NCI-H2196 (cell line): Measurements from ENCODE around the gene PRR5L.
A peak's percentile ranks its signal among the peaks of the same experiment; 100 is the strongest.

Source experiments
- DNase-seq: peaks from one replicate; lab custom pipeline; 2025; ENCODE audit not compliant: unreplicated experiment; lab: John Stamatoyannopoulos, UW

PRR5L gene

DNA sequence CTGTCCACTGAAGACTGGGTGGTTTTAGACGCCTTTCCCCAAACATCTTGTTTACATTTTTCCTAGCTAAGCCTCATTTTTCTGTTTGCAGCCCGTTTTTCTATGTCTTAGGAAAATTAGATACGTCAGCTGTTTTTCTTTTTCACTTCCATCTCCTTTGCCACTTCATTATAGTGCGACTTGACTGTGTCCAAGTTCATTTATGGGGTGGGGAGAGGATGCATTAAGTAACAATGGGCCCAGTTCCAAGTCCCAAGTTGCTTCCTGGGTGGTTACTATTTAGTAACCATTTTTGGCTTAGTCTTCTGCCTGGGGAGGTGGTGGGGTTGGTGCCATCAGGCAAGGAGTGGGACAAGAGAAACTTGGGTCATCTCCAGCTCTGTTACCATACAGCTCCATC is 131.0 kb downstream of the PRR5L start:
- DNase-seq: no peak

DNA sequence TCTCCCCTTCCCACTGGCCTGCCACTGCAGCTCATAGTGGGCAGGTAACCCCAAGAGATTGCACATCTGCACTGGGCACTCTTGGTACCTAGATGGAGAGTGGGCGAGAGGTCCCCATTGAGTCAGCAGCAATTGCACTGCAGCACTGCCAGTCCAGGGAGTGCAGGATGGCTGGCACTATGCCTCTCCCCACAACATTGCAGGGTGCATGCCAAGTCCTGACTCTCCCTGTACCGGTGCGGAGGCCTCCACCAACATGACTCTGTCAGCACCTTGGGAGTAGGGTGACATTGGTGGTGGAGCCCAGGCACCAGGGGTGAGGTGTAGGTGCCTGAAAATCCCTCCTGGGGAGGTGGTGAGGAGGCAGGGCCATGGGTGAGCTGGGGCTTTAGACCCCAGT is 131.8 kb downstream of the PRR5L start:
- DNase-seq: no peak

DNA sequence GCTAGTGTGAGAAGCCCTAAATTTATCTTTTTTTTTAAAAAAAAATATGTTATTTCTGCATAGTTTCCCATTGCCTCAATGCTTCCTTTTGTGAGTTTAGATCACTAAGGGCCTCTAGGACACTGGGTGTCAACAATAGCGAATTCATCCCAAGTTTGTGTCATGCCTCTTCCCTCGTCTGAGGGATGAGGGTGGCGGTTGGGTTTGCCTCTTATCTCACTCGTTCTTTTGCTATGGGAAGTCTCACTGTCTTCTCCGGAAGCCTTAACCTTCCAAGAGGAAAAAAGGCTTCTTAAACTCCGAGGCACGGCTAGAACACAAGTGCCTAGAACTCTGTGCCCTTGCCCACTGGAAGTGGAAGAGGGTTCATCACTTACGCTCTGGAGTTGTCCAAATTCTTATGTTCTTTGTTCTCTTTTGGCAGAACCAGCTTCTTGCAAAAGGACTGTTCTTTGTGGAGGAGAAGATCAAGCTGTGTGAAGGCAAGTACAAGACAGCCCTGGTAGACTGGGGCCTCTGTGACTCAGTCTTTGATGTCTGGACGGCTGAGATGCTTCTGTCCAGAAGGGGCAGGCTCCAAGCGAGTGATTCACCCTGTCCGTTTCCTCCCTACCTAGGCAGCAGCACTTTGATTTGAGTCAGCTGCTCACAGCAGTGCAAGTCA is 135.5 kb downstream of the PRR5L start:
- no peak for DNase-seq

DNA sequence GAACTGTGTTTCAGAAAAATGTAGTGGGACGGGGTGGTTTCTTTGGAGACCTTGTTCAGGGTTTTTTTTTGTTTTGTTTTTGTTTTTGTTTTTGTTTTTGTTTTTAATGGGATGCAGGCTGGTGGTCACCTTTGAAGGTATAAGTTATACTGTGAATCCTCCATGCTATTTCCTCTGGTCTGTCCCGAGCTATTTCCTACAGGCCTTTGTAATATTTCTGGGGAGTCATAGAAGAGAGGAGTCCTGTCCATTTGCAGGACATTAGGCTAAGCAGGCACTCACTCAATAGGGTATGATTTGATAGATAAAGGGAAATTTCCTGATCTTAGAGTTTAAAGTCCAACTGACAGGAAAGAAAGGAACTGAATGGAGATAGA is 136.0 kb downstream of the PRR5L start:
- DNase-seq: no peak

DNA sequence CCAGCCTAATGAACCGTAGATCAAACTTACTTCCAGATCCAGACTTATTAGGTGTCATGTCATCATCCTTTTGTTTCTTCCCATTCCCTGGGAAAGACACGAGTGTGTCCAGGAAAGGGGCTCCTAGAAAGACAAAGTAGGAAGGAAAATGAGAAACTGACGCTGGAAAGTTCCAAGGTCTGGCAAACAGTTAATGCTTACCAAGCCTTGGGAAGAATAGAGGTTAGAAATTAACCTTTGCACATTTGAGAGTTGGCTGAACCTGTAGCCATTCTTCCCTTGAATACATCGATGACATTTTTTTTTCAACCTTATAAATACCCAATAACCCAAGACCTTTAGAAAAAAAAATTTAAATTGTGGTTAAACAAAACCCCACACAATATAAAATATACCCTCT is 136.7 kb downstream of the PRR5L start:
- no peak for DNase-seq

DNA sequence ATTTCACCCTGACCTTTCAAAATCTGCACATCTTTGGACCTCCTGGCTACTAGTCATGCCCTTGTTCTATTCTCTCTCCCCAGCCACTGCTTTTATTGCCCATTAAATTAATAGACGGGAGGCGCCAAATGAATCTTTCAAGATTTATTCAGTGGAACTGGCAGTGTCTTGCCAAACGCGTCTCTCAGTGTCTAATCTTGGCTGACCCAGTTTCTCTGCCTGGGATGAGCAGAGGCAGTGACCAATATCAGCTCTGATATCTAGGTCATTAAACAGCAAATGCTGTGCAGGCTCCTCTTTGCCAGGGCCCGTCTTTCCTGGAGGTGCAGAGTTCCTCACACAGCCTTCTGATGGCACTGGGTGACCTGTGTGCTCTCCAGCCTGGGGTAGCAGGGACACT is 140.0 kb downstream of the PRR5L start:
- DNase-seq: no peak

DNA sequence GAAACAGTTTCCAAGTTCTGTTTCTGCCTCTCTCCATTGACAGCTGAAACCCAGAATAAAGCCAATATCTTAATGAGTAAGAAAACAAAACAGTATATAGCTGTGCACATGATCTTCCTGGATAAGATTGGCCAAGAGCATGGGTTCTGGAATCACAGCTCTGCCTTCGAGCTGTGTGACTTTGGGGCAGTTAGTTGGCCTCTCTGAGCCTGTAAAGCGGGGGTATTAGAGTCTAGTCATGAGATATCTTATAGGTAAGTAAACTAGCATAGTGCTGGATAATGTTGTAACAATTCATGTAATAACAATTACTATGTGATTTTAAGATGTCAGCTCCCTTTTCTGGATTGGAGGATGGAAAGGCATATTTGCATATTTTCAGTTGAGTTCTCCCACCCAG is 140.5 kb downstream of the PRR5L start:
- no peak for DNase-seq

DNA sequence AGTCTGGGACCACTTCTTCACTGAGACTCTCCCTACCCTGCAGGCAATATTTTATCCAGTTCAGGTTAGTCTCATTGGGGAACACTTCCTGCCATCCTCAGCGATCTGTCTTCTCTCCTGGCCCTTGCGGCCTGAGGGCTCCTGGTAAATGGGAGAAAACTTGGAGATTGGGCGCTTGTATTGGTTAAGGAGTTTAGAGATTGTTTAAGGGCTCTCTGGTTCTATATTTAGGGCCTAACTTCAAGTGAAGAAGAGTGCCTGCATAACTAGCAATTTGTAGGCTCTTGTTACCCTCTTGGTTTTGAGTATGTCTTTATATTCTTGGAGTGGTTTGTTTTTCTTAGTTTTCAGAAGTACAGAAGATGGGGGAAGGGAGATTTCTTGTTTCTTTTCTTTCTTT is 141.3 kb downstream of the PRR5L start:
- DNase-seq: no peak

DNA sequence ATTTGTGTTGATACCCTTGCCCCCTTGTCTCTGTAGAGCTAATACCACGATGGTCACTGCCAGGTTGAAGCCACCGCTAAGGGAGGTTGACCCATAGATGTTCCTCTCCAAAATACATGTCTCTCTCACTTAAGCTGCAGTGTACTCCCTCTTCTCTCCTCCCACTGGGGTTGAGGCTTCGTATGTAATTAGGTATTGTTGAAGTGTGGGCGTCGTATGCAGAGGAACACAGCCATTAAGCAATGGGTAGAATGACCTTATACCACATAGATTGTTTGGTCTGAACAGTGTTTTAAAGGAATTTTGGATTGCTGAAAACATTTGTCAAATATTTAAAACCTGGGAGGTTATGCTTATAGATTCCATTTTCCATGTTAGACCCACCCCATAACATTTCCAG is 142.0 kb downstream of the PRR5L start:
- DNase-seq: no peak

DNA sequence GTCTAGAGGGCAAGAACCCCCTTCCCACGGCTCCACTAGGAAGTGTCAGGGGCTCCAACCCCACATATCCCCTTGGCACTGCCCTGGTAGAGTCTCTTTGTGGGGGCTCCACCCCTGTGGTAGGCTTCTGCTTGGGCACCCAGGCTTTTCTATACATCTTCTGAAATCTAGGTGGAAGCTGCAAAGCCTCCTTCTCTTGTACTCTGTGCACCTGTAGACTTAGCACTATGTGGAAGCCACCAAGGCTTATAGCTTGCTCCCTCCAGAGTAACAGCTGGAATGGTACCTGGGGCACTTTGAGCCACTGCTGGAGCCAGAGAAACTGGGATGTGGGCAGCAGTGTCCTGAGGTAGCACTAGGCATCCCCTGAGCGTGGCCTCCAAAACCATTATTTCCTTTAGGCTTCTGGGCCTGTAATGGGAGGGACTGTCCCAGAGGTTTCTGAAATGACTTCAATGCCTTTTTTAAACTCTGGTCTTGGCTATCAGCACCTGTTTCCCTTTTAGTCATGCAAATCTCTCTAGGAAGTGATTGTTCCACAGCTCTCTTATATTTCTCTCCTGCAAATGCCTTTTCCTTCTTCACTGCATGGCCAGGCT is 145.6 kb downstream of the PRR5L start:
- no peak for DNase-seq

DNA sequence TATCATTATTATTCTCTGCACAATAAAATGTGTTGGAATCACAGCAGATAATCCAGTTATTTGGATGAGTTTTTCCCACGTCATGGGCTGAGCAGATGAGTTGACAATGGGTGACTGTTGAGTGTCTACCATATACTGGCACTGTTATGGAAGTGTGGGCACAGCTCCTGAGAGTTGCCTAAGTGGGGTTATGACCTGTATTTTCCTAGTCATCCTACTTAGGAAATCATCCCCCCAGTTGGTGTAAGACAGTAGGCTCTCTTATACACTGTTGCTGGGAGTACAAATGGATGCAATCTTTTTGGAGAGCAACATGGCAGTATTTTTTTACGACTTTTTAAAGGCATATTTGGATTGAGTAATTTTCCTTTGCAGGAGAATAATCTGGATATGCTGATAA is 147.6 kb downstream of the PRR5L start:
- DNase-seq: no peak

DNA sequence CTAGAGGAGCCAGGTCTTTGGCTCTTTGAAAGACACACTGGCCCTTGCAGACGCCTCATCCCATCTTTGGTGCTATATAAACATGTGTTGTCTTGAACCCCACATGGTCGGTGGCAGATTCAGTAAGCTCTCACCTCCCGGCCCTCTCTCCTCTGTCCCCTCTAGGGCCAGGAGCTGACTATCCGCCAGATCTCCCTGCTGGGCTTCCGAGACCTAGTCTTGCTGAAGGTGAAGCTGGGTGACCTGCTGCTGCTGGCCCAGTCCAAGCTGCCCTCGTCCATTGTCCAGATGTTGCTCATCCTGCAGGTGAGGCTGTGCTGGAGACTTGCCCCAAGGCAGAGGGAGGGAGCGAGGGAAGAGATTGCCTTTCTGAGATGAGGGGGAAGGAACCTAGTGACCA is 150.0 kb downstream of the PRR5L start:
- DNase-seq: no peak

DNA sequence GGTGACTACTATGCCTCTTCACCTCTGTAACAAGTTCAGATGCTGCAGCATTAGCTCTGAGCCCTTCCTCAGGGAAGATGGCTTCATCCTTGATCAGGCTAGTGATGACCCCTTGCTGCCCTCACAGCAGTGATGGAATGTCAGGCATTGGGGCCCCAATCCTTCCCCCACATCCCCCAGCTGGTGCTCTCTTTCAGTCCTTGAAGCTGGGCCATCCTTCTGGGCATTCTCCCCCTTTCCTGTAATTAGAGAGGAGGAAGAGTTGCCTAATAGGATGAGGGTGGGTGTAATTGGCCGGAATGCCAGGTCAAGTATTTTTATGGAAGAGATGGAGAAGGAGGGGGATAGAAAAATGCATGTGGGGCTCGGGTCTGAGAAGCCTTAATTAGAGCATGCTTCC is 151.4 kb downstream of the PRR5L start:
- DNase-seq: no peak

DNA sequence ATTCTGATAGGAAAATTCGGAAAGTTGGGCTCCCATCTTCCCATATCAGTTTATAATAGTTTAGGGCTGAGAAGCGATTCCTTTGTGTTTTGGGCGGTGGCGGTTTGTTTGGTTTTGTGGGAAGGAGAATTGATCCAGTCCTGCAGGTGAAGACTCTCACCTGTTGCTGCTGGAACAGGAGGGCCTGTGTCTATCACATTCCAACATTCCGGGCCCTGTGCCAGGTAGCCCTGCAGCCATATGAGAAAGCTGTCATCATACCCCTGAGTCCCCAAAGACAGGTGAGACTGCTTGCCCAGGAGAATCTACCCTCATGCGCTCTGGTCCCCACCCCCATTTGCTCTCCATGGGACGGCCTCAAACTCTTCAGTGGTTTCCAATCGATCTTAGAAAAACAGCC is 151.9 kb downstream of the PRR5L start:
- peak; percentile 10 for DNase-seq

DNA sequence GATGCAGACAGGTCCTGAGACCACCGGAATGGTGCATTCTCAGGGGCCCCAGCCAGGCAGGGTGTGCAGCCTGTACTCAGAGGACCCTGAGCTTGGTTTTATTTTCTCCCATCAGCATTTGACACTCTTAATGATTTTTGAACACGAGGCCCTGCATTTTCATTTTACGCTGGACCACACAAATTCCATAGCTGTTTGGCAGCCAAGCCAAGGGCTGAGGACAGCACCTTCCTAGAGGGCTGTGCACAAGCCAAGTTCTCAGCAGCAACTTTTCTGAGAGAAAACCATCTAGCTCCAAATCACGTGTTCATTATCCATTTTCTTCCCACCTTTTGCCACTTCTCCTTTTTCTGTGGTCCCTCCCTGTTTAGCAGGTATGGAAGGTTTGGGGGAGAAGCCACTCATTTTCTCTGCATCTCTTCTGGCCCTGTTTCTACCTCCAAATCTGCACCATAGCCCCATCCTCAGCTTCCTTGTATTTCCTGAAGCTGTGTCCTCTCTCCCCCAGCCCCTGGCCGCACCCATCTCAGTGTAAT is 153.5 kb downstream of the PRR5L start:
- no peak for DNase-seq

DNA sequence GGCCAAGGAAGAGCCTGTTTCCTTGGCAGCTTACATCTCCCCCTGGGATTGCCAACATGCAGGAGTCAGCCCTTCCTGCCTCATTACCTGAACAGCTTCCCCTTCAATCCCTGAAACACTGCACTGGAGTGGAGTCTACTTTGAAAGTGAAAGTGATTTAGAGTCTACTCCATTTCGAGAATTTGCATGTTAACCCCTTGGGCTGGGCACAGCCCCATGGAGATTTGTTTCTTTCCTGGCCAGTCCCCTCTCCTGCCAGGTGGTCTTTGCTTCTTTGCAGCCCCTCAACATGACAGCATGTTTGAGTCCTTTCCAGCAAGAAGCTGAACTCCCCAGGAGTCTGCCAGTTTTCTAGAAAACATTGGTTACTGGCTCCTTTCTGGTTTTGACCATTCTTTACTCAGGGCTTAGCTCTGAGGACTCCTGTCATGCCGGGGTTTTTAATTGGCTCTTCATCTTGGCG is 154.1 kb downstream of the PRR5L start:
- peak; percentile 13 for DNase-seq

DNA sequence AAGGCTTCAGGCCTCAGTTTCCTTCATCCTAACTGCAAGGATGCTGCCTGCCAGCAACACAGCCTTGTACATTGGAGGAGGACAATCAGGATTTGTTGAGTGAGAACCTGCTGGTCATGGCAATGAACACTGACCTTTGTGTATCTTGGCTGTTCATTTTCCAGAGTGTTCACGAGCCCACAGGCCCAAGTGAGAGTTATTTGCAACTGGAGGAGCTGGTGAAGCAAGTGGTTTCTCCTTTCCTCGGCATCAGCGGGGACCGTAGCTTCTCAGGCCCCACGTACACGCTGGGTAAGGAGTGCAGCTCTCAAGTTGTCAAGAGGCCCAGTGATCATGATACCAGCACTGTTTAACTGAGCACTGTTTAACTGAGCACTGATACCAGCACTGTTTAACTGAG is 155.0 kb downstream of the PRR5L start:
- no peak for DNase-seq

DNA sequence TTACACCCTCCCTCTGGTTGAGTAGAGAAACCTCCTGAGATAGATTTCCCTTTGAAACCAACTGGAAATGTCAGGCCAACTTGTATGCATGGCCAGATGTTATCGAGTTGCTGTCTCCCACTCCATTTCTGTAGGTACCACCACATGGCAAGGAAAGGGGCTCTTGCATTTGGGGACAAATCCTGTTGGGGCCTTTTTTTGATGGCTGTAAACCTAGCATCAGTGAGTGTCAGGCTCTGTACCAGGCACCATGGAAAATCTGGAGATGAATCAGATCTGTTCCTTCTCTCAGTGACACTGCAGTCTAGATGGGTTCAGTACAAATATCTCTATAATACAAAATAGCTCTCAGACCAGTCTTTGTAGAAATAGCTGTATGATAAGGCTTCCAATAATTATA is 155.6 kb downstream of the PRR5L start:
- no peak for DNase-seq

DNA sequence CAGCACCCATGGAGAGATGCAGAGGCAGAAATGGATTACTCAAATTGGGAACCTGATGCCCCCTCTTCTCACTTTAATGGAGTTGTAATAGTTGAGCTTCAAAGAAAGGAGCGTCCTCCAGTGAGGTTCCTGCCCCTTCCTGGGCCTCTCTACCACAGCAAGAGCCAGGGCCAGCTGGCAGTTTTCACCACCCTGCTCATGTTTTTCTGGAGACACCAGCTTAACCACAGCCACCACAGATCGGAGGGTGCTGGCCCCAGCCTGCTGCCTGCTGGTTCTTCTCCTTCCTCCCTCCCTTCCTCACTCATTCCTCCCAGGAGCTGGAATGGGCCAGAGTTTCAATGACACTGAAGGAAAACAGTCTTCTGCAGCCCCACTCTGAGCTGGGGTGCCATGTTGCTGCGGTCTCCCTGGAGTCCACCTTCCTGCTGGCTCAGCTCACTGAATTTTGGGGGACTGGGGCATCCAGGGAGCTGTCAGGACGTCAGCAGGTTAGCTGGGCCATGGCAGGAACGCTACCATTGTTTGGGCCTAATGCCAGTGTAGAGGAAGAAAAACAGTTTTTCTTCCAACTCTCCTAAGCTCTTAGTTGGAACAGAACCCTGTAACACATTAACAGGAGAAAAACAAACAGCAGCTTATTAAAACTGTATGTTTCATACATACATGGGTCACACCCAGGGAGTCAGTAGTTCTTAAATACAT is 156.3 kb downstream of the PRR5L start:
- DNase-seq: no peak

DNA sequence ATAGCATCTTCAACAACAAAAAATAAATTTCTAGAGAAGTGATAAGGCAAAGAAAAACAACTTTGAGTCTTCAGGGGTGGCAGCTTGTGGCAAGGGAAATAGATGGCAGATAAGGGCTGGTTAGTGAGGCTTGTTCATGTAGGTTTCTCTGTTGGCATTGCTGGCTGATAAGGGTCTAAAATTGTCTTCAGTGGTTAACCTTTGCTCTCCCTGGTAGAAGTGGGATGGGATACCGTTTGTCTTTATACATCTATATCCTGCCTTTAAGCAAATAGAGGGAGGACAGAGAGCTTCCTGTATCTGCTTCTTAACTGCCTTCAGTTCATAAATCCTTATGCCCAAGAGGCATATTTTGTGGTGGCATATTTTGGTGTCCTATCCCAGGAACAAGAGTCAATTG is 156.9 kb downstream of the PRR5L start:
- DNase-seq: no peak

DNA sequence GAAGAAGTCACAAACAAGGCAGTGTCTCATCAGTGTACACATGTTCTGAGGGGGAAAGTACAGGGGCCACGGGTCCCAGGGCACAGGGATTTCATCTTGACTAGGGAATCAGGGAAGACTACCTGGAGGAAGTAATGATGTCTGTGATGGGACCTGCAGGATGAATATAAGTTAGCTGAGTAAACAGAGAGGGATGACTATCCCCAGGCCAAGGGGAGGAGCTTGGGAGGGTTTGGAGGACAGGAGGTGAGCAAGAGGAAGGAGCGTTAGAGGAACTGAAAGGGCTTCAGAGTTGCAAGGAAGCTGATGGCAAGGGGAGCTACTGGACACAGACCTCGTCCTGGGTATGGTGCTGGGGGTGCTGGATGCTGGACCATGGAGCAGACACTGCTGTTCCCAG is 157.6 kb downstream of the PRR5L start:
- no peak for DNase-seq

DNA sequence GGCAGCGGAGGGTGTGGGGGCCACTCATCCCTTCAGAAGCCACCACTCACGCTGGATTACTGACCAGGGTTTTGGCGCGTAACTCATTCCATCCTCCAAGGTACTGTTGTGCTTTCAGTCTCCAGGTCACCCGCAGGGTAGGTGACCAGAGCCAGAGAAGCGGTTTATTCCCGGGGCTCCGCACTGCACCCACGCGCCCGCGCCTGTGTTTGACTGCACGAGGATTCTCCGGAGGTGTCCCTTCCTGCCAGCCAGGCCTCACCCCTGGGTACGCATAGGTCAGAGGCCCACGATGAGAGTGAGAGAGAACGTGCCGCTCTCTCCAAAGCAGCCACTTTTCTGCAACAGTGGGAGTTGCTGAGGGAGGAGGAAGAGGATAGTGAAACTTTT is 158.5 kb downstream of the PRR5L start:
- DNase-seq: no peak
